NCI-H69 (cell line): ENCODE data around the gene ZNF469.
"Not testable (repeated sequence)": the region's sequence is repeated elsewhere in the genome, so short reads cannot be mapped to it uniquely, and the experiment has no call there.

Source experiments
- DNase-seq: peaks from one replicate; lab custom pipeline; 2025; lab: John Stamatoyannopoulos, UW

The ZNF469 gene

GRCh38 chr16:88408561-88409142, 25.9 kb downstream of the ZNF469 start:
- no peak for DNase-seq

- DNase-seq: no peak
Observed at GRCh38 chr16:88409296-88410065, 26.7 kb downstream of the ZNF469 start.

- not testable (repeated sequence) for DNase-seq
Observed at GRCh38 chr16:88410297-88410968, 27.7 kb downstream of the ZNF469 start.

- no peak for DNase-seq
Observed at GRCh38 chr16:88411951-88412576, 29.3 kb downstream of the ZNF469 start.

- no peak for DNase-seq
Observed at GRCh38 chr16:88412766-88413165, 30.0 kb downstream of the ZNF469 start.

GRCh38 chr16:88413231-88413630, 30.5 kb downstream of the ZNF469 start:
- DNase-seq: no peak

GRCh38 chr16:88413631-88414030, 30.9 kb downstream of the ZNF469 start:
- no peak for DNase-seq

GRCh38 chr16:88414521-88415380, 32.0 kb downstream of the ZNF469 start:
- DNase-seq: no peak

- DNase-seq: no peak
Observed at GRCh38 chr16:88415381-88415705, 32.6 kb downstream of the ZNF469 start.

GRCh38 chr16:88415713-88416323, 33.1 kb downstream of the ZNF469 start:
- DNase-seq: peak; percentile 61

- no peak for DNase-seq
Observed at GRCh38 chr16:88416686-88417085, 33.9 kb downstream of the ZNF469 start.

GRCh38 chr16:88417684-88418476, 35.1 kb downstream of the ZNF469 start:
- DNase-seq: no peak

GRCh38 chr16:88418869-88419268, 36.1 kb downstream of the ZNF469 start:
- no peak for DNase-seq

GRCh38 chr16:88419790-88420189, 37.0 kb downstream of the ZNF469 start:
- DNase-seq: no peak

- DNase-seq: no peak
Observed at GRCh38 chr16:88420496-88420895, 37.7 kb downstream of the ZNF469 start.

- no peak for DNase-seq
Observed at GRCh38 chr16:88421301-88421700, 38.5 kb downstream of the ZNF469 start.

- DNase-seq: no peak
Observed at GRCh38 chr16:88421871-88422433, 39.2 kb downstream of the ZNF469 start.

- no peak for DNase-seq
Observed at GRCh38 chr16:88422733-88423447, 40.1 kb downstream of the ZNF469 start.

- DNase-seq: no peak
Observed at GRCh38 chr16:88423448-88423850, 40.7 kb downstream of the ZNF469 start.
